Fibroblast of skin of left biceps (primary cell): ENCODE data around the gene NOL12.
"Not testable (repeated sequence)": the region's sequence is repeated elsewhere in the genome, so short reads cannot be mapped to it uniquely, and the experiment has no call there.

Experiments used
- DNase-seq, 2 experiments: peaks; one replicate each; pipeline ENCODE4 v3.0.0-alpha.2; 2013; ENCODE audit warnings: low read depth in 2 of 2

Gene NOL12

GRCh38 chr22:37686002-37686982 lies at the start of gene NOL12:
NOL12 (plus strand) TSS chr22:37686343; CDS start chr22:37686393, 50 bp downstream.
- DNase-seq, result peak; percentile 59 to 62

DNA sequence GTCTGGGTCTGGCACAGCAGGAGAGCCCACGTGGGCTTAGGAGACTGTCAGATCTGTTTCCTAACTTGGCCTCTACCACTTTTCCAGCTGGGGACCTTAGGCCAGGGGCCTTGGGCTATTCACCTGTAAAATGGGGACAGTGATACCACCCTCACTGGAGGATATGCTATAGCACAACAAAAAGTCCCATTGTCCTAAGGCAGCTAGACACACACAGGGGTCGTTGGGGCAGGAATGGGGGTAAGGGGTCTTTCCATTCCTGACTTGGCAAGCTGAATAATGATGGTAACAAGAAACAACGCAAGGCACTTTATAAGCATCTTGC lies 49.2 kb upstream of the NOL12 start:
- no peak for DNase-seq

DNA sequence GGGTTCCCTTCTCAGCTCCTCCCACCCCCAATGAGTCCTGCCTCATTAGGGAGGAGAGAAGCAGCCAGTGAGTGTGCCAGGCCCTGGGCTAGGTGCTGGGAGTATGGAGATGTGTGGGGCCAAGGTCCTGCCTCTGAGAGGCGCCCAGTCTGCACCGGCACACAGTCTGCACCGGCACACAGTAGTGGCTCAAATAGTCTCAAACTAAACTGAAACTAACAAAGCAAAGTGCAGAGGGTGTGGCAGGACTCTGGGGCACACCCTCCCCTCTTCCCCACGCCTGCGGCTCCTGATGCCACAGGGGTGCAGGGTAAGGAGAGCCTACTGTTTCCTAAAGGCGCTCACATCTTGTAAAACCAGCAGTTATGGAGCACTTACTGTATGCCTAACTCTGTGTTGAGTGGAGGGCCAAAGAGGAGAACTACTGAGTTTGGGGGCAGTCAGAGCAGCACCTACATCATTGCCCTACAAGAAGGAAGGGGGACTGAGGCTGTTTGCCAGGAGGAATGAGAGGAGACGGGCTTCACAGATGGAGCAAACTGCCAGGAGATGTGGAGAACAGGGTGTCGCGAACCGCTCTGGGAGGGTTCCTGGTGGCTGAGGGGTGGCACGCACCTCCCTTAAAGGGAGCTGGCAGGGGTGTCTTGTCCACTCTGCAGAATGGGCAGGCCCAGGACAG lies 47.6 kb upstream of the NOL12 start:
- DNase-seq, result no peak

- no peak for DNase-seq
These were observed 46.9 kb upstream of the NOL12 start, which contains the start of gene SH3BP1 for GRCh38 chr22:37639070-37639760. SH3BP1 (plus strand) TSS chr22:37639669; CDS start chr22:37639788, 119 bp downstream.

DNA sequence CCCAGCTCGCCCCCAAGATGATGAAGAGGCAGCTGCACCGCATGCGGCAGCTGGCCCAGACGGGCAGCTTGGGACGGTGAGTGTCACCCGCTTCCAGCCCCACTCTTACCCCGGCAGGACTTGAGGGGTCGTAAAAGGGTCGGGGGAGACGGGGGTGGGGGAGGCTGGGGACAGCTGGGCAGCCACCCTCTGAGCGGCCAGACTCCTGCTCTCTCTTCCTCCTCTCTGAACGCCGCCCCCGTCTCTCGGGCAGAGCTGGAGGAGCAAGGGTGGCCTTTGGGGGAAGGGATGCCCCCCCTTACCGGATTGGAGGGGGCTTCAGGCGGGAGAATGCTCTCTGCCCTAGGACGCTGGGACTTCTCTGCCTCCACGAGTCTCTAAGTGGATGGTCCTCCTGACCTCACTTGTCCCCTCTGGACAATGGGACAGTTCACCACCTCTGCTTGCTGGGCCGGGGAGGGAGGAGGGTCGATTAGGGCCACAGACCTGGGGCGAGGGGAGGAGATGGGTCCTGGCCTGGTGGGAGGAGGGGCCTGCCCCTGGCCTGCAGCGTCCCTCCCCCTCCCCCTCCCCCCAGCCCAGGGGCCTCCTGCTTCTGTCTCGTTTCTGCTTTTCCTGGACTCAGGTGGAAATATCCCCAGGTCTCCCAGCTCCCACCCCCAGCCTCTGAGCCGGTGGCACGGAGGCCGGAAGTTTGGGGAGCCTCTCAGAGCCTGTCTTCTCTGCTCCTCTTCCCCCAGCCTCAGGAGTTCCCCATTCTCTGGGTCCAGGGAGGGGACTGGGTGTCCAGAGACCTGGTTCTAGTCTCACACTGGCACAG lies 46.2 kb upstream of the NOL12 start:
- no peak for DNase-seq

GRCh38 chr22:37640591-37641560 lies 45.3 kb upstream of the NOL12 start:
- DNase-seq, result no peak

DNA sequence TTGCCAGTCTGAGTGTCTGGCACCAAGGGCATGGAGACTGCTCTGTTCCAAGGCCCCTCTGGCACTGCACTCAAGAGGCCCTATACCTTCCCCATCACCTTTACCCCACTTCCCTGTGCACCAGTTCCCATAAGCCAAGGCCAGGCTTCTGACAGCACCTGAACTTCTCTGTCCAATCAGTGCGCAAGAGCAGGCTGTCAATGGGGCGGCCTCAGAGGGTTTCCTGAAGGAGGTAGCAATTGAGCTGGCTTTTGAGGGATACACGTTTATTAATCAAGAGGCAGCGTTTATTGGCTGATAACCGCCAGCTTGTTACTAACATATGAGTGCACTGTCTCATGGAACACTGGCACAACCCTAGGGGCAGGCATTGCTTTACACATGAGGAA lies 44.6 kb upstream of the NOL12 start:
- no peak for DNase-seq

DNA sequence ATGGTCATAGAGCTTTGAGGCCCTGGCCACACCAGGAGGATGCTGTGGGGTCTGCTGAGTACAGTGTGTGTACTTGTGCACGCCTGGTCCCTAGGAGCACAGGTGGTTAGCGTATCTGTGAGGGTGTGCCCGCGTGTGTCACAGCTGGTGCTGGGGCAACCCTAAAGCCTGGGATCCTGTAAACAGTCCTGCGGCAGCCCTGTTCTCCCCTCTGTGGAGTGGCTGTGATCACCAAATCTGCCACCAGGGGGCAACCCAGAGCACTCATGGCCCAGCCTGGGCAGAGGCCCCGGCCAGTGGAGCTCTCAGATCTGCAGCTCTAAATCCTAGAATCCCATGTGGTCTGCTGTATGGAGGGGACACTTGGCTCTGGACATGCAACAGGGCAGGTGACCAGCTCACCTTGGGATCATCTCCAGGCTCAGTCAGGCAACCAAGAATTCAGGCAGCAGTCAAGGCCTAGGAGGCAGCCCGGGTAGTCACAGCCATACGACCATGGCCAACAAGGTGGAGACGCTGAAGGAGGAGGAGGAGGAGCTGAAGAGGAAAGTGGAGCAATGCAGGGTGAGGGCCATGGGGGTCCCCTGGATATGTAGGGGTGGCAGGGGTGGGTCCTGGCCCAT lies 42.8 kb upstream of the NOL12 start:
- peak in 1 of 2 experiments; percentile 17 for DNase-seq

DNA sequence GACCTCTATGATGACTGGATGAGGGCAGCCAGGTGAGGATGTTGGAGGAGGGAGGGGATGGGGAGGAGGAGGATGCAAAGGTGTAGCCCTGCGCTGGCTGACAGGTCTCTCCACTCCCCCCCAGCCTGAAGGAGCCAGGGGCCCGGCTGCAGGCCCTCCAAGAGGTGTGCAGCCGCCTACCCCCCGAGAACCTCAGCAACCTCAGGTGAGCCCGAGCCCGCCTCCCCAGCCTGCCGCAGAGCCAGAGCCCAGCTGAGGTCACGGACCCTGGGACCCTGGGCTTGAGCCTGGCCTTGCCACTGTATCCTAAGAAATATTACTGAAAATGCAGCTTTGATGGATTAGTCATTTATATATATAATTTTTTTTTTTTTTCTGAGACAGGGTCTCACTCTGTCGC lies 38.8 kb upstream of the NOL12 start:
- no peak for DNase-seq

DNA sequence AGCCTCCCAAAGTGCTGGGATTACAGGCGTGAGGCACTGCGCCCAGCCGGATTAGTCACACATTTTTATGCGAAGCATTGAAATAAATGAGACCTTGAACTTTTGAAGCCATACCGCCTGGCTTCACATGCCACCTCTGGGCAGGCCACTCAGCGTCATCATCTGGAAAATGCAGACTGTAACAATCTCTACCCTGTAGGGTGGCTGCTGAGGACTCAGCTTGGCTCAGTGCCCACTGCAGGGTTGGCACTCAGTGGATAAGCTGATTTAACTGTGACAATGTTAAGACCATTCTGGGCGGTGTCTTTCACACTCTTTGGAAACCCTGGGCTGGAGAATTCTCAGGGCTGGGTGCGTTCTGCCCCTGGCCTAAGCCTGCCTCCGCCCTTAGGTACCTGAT lies 38.2 kb upstream of the NOL12 start:
- no peak for DNase-seq

GRCh38 chr22:37650463-37651136 lies 35.5 kb upstream of the NOL12 start:
- DNase-seq, result no peak

DNA sequence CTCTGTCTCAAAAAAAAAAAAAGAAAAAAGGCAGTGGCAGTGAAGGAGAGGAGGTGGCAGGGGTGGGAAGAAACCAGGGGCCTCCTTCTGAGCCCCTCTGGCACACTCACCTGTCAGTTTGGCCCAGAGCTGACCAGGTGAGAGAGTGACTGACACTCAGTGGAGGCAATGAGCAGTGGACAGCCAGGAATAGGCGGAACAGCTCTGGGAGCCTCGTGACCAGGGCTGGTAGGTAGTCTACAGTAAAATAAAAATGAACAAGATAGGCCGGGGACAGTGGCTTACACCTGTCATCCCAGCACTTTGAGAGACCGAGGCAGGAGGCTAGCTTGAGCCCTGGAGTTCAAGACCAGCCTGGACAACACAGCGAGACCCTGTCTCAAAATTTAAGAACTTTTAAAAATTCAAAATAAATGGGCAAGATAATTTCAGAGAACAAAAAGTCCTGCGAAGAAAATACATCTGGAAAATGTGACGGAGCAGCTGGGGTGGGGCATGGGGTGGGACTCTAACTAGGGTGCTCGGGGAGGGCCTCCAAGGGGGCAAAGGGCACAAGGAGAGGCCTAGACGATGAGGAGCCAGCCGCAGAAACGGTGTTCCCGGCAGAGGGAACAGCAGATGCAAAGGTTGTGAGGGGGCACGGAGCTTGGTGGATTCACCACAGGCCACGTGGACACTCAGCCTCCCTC lies 31.4 kb upstream of the NOL12 start:
- no peak for DNase-seq

DNA sequence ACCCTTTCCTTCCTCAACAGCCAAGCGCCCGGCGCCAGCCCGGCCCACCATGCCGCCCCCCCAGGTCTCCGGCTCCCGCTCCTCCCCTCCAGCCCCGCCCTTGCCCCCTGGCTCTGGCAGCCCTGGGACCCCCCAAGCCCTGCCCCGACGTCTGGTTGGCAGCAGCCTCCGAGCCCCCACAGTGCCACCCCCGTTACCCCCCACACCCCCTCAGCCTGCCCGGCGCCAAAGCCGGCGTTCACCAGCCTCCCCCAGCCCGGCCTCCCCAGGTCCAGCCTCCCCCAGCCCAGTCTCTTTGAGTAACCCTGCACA lies 30.9 kb upstream of the NOL12 start:
- no peak for DNase-seq

DNA sequence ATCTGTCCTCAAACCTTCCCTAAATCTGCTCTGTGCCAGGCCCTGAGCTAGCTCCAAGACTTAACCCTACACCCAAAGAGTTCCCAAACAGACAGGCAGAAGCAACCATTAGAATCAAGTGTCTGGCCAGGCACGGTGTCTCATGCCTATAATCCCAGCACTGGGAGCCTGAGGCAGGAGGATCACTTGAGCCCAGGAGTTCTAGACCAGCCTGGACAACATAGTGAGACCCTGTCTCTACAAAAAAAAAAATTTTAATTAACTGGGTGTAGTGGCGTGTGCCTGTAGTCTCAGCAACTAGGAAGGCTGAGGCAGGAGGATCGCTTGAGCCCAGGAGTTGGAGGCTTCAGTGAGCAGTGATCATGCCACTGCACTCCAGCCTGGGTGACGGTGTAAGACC lies 29.6 kb upstream of the NOL12 start:
- DNase-seq, result not testable (repeated sequence)

DNA sequence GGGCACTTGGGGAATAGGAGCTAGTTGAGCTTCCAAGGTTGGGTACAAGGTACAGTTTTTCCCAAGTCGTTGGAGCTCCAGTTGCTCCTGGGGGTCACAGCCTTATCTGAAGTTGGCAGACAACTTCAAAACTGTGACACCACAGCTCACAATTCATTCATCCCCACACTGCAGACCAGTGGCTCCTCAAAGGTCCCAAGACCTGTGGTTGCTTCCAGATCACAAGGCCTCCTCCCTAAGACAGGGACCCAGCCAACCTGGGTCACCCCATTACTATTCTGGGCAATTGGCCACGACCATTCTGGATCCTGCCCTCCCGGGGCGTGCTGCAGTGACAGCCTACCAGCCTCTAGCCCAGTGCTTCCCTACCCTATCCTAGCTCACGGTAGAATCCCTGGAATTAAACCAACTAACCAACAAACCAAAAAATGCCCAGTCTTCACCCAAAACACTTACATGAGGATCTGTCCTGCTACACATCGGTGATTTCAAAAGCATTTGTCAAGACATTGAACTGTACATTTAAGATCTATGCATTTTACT lies 28.5 kb upstream of the NOL12 start:
- DNase-seq, result no peak

GRCh38 chr22:37658133-37659065 lies 27.7 kb upstream of the NOL12 start, which contains the start of gene PDXP:
PDXP (plus strand) TSS chr22:37658723; CDS start chr22:37658783, 60 bp downstream.
- peak; percentile 100 for DNase-seq
